Measurements from ENCODE around the gene ELMO1. TPM values are rescaled to one million over a fixed set of nuclear protein-coding genes. Genes with fewer than 3 reads are reported as not detected.

ELMO1 gene
- total and polyA plus RNA-seq, 11 donors: 6.9 to 38.6 (median 14.7) TPM

DNA sequence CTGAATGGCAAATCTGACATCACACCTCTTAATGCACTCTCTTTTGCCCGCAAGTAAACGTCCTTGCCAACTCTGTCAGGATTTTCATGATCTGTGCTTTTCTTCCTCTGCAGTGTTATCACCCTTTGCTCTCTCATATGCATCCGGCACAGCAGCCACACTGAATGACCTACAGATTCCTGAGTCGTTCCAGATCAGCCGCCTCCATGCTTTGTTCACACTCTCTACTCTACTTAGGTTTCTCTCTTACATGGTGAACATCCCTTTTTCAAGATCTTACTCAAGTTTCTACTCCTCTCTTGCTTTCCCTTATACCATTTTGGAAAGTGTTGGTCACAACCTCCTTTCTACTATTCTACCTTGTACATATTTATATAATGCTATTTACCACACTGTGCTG, 596.6 kb downstream of the ELMO1 start:
- H3K4me1 ChIP-seq: no peaks in the 10 kb centered on the region
- DNase-seq (no peak), ATAC-seq (no peak)
- peaks cover 0 to 38% (median 12%) of the 10 kb centered on the region in 9 donors for H3K36me3 ChIP-seq
- H3K27me3 ChIP-seq: no peaks in the 10 kb centered on the region
- TF ChIP-seq, protein P1, sequence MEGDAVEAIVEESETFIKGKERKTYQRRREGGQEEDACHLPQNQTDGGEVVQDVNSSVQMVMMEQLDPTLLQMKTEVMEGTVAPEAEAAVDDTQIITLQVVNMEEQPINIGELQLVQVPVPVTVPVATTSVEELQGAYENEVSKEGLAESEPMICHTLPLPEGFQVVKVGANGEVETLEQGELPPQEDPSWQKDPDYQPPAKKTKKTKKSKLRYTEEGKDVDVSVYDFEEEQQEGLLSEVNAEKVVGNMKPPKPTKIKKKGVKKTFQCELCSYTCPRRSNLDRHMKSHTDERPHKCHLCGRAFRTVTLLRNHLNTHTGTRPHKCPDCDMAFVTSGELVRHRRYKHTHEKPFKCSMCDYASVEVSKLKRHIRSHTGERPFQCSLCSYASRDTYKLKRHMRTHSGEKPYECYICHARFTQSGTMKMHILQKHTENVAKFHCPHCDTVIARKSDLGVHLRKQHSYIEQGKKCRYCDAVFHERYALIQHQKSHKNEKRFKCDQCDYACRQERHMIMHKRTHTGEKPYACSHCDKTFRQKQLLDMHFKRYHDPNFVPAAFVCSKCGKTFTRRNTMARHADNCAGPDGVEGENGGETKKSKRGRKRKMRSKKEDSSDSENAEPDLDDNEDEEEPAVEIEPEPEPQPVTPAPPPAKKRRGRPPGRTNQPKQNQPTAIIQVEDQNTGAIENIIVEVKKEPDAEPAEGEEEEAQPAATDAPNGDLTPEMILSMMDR (IDR thresholded peaks at IDR 0.05): no peak
- TF ChIP-seq POLR2A (IDR thresholded peaks at IDR 0.05): no peak
- peaks cover 0 to 21% (median 12%) of the 10 kb centered on the region in 12 donors for H3K9me3 ChIP-seq
- 20 to 38% (median 32%) methylated on average over 5 of the region's 5 CpGs for WGBS, 4 donors
- intact Hi-C loops (cut with DNase I): no loop called here
- no peak overlapping the region for H3K27ac ChIP-seq
- H3K4me3 ChIP-seq: no peak overlapping the region

DNA sequence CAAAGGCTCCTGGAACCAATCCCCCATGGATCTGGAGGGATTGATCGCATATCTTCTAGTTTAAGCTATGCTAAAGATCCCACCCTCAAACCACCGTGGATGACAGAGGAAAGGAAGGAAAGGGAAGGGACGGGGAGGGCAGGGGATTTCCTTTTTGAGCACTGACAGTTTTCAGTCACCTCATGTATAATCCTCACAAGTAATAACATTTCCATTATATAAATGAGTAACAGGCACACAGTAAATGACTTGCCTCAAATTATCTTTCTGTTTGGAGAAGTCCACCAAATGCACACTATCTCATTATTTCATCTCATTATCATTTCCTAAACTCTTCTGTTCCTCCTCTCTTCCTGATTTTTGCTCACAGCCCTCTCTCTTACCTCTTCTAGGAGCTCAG, 597.3 kb downstream of the ELMO1 start:
- no peaks in the 10 kb centered on the region for H3K4me1 ChIP-seq
- H3K4me3 ChIP-seq: no peak overlapping the region
- no peak for ATAC-seq
- intact Hi-C loops (cut with DNase I): no loop called here
- H3K27ac ChIP-seq: no peak overlapping the region
- H3K27me3 ChIP-seq: no peaks in the 10 kb centered on the region
- peaks cover 0 to 32% (median 12%) of the 10 kb centered on the region in 9 donors for H3K36me3 ChIP-seq
- no peak for TF ChIP-seq POLR2A (IDR thresholded peaks at IDR 0.05)
- TF ChIP-seq, protein P1 (IDR thresholded peaks at IDR 0.05): no peak
- no peak for DNase-seq
- H3K9me3 ChIP-seq: peaks cover 0 to 25% (median 12%) of the 10 kb centered on the region in 12 donors
- WGBS, 4 donors: 53 to 62% (median 58%) methylated on average over 3 of the region's 3 CpGs

DNA sequence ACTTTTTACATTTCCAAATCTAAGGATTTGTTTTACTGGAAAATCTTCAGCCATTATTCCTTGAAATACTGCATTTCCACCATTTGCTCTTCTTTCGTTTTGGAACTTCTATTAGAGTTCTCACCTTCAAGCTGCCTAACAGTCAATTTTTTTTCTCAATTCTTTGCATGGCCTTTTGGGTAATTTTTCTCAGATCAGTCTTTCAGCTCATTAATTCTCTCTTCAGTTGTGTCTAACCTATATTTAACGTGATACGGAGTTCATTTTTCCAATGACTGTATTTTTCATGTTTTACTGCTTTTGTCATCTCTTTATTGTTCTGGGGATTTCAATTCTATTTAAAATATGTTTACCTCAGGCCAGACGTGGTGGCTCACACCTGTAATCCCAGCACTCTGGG, 600.7 kb downstream of the ELMO1 start:
- no peak for ATAC-seq
- WGBS, 4 donors: 89 to 92% (median 91%) methylated on average over 4 of the region's 4 CpGs
- no peaks in the 10 kb centered on the region for H3K4me1 ChIP-seq

DNA sequence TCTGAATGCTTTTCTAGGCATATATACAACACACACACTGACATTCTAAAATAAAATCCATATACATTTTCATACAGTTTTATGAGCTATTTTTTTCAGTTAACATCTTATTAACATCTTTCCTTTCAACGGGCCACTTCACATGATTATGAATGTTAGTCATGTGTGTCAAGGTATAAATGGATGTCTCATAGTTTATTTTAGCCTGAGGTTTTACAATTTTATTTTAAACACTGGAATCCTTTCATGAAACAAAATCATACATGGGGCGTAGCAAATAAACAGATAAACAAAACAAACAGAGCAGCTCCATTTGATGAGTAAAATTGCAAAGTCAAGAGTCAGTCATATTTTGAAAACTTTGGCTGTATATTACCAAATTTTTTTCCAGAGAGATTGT, 604.3 kb downstream of the ELMO1 start:
- no peak overlapping the region for H3K4me3 ChIP-seq
- no peaks in the 10 kb centered on the region for H3K36me3 ChIP-seq
- intact Hi-C loops (cut with DNase I): no loop called here
- no peak for TF ChIP-seq POLR2A (IDR thresholded peaks at IDR 0.05)
- TF ChIP-seq, protein P1 (IDR thresholded peaks at IDR 0.05): no peak
- no peak overlapping the region for H3K27ac ChIP-seq
- H3K4me1 ChIP-seq: no peaks in the 10 kb centered on the region
- DNase-seq: no peak
- 82 to 91% (median 90%) methylated on average over 2 of the region's 2 CpGs for WGBS, 4 donors
- H3K27me3 ChIP-seq: no peaks in the 10 kb centered on the region
- H3K9me3 ChIP-seq: peaks cover 0 to 25% (median 12%) of the 10 kb centered on the region in 12 donors
- ATAC-seq: no peak

More for the DNA sequence above, 600.7 kb downstream of the ELMO1 start:
- Histone ChIP-seq H3K4me3 (no peak overlapping the region), H3K27ac (no peak overlapping the region), H3K27me3 (no peaks in the 10 kb centered on the region), H3K9me3 (peaks cover 0 to 25% (median 12%) of the 10 kb centered on the region in 12 donors), H3K36me3 (peaks cover 0 to 4% (median 0%) of the 10 kb centered on the region in 9 donors)
- intact Hi-C loops (cut with DNase I): no loop called here
- no peak for DNase-seq
- TF ChIP-seq, protein P1 (IDR thresholded peaks at IDR 0.05): no peak
- TF ChIP-seq POLR2A (IDR thresholded peaks at IDR 0.05): no peak

Data from heart left ventricle (tissue), 16 donors.